GM12878 (cell line): ENCODE measurements around the gene TEDC1. TPM values are rescaled to one million over a fixed set of nuclear protein-coding genes. Genes with fewer than 3 reads are reported as not detected.

Experiments
- ATAC-seq: fragments of 200-7000 bp; cut with Tn5 transposase; 3 replicates; pipeline ENCODE4 v1.9.1; 2020; ENCODE audit warnings: mild to moderate bottlenecking, moderate library complexity
- BruUV-seq: library from RNA; stranded (reverse); fragments of 400-500 nt; replicated peaks from 2 replicates; lab custom pipeline; 2021; lab: Mats Ljungman, UMichigan
- CTCF ChIA-PET: fragments of 300-600 bp; sonication (Branson Sonifier 250); formaldehyde crosslinking; extraction: SDS; loops from one replicate; lab custom pipeline; 2021; ENCODE audit warnings: inconsistent platforms; lab: Yijun Ruan, JAX
- POLR2A ChIA-PET: fragments of 350-600 bp; formaldehyde crosslinking; extraction: SDS; loops from one replicate; lab custom pipeline; 2021; ENCODE audit warnings: inconsistent platforms; lab: Charles Lee
- RAD21 ChIA-PET: fragments of 300-600 bp; sonication (Branson Sonifier 250); formaldehyde crosslinking; loops from one replicate; lab custom pipeline; 2023; ENCODE audit warnings: antibody characterized with exemption; ENCODE audit not compliant: unreplicated experiment; lab: Charles Lee
- SMC1A ChIA-PET: fragments of 300-600 bp; sonication (Branson Sonifier 250); formaldehyde crosslinking; loops from one replicate; lab custom pipeline; 2023; ENCODE audit not compliant: unreplicated experiment, uncharacterized antibody; lab: Charles Lee
- DNase-seq: peaks from one replicate; pipeline ENCODE4 v3.0.0-alpha.2; 2011; ENCODE audit warnings: low read depth, low spot score
- FAIRE-seq: peaks from 3 replicates; lab custom pipeline; 2011; peaks lifted over from hg19 to GRCh38; lab: Jason Lieb, UNC
- H2AFZ ChIP-seq: 2 replicates; pipeline ENCODE4 v1.6.0; 2011; ENCODE audit warnings: low read depth, low read length, control low read depth; ENCODE audit not compliant: control insufficient read depth
- H3K27ac ChIP-seq: 2 replicates; pipeline ENCODE4 v1.5.1; 2011; ENCODE audit warnings: control low read depth; ENCODE audit not compliant: control insufficient read depth, insufficient read depth
- H3K27me3 ChIP-seq, 2 experiments: replicated peaks in 1 of 2; 2 replicates each; pipeline versions ENCODE4 v1.6.0 to v1.6.1; 2011; ENCODE audit warnings: low read length in 1 of 2; ENCODE audit not compliant: control insufficient read depth in 2 of 2, insufficient read depth in 2 of 2
- H3K36me3 ChIP-seq, 2 experiments: 2 replicates each; pipeline ENCODE4 v1.5.1; 2011; ENCODE audit warnings: low read length in 1 of 2; ENCODE audit not compliant: control insufficient read depth in 2 of 2, insufficient read depth in 2 of 2
- H3K4me1 ChIP-seq: 2 replicates; pipeline ENCODE4 v1.6.1; 2011; ENCODE audit warnings: mild to moderate bottlenecking, low read length, moderate library complexity, mixed read lengths; ENCODE audit not compliant: control insufficient read depth, insufficient read depth
- H3K4me2 ChIP-seq: 2 replicates; pipeline ENCODE4 v1.6.0; 2011; ENCODE audit warnings: control low read depth; ENCODE audit not compliant: control insufficient read depth, insufficient read depth
- H3K4me3 ChIP-seq: fragments of 200-600 bp; sonication (generic); 2 replicates; pipeline ENCODE4 v1.5.1; 2016
- H3K79me2 ChIP-seq: 2 replicates; pipeline ENCODE4 v1.6.0; 2011; ENCODE audit warnings: low read length; ENCODE audit not compliant: control insufficient read depth, insufficient read depth
- H3K9ac ChIP-seq: 2 replicates; pipeline ENCODE4 v1.8.0; 2011; ENCODE audit warnings: low read length, control low read depth, mixed read lengths; ENCODE audit not compliant: control insufficient read depth, insufficient read depth
- H3K9me3 ChIP-seq: replicated peaks from 3 replicates; pipeline ENCODE4 v1.5.1; 2011; ENCODE audit warnings: mild to moderate bottlenecking, low read length; ENCODE audit not compliant: control insufficient read depth, insufficient read depth
- H4K20me1 ChIP-seq: 2 replicates; pipeline ENCODE4 v1.6.0; 2011; ENCODE audit not compliant: control insufficient read depth, insufficient read depth
- BCL11A ChIP-seq: IDR thresholded peaks from 2 replicates; pipeline ENCODE4 v1.6.1; 2011; ENCODE audit warnings: low read depth, low read length
- CEBPB ChIP-seq, 2 experiments: fragments of 150-350 bp in 1 of 2; IDR thresholded peaks; 2 replicates each; pipeline ENCODE4 v1.6.1; 2012 to 2014; ENCODE audit warnings: low read depth in 2 of 2, low read length in 2 of 2, borderline replicate concordance in 1 of 2, inconsistent platforms in 1 of 2
- CUX1 ChIP-seq: IDR thresholded peaks from 2 replicates; pipeline ENCODE4 v1.6.1; 2012; ENCODE audit warnings: improper control_type of control experiment, low read depth, low read length; ENCODE audit not compliant: insufficient replicate concordance
- E2F8 ChIP-seq: fragments of 450-650 bp; IDR thresholded peaks from 2 replicates; pipeline ENCODE4 v1.6.1; 2018; ENCODE audit warnings: mild to moderate bottlenecking, low read depth, moderate library complexity; ENCODE audit not compliant: partially characterized antibody
- FOXM1 ChIP-seq: IDR thresholded peaks from 2 replicates; pipeline ENCODE4 v1.6.1; 2012; ENCODE audit warnings: low read depth, mild to moderate bottlenecking, inconsistent platforms, low read length, moderate library complexity
- KDM1A ChIP-seq: fragments of 200-600 bp; sonication (generic); IDR thresholded peaks from 2 replicates; pipeline ENCODE4 v1.6.1; 2016; ENCODE audit warnings: borderline replicate concordance
- KLF5 ChIP-seq: fragments of 450-650 bp; IDR thresholded peaks from 2 replicates; pipeline ENCODE4 v1.6.1; 2014; ENCODE audit warnings: mild to moderate bottlenecking; ENCODE audit not compliant: partially characterized antibody
- LARP7 ChIP-seq: fragments of 450-650 bp; IDR thresholded peaks from 2 replicates; pipeline ENCODE4 v1.6.1; 2017; ENCODE audit warnings: mild to moderate bottlenecking
- MEF2A ChIP-seq: IDR thresholded peaks from 2 replicates; pipeline ENCODE4 v1.6.1; 2011; ENCODE audit warnings: low read depth, mild to moderate bottlenecking, low read length, moderate library complexity; ENCODE audit not compliant: insufficient read depth
- MXI1 ChIP-seq: fragments of 150-350 bp; IDR thresholded peaks from 2 replicates; pipeline ENCODE4 v1.6.1; 2011; ENCODE audit warnings: low read depth, mild to moderate bottlenecking, inconsistent platforms, low read length, improper control_type of control experiment
- NFYA ChIP-seq: IDR thresholded peaks from 2 replicates; pipeline ENCODE4 v1.6.1; 2011; ENCODE audit warnings: low read depth, mild to moderate bottlenecking, low read length, improper control_type of control experiment, borderline replicate concordance
- RELB ChIP-seq: fragments of 450-650 bp; IDR thresholded peaks from 2 replicates; pipeline ENCODE4 v1.6.1; 2017; ENCODE audit warnings: low read depth, mild to moderate bottlenecking, moderate library complexity
- SMAD5 ChIP-seq: IDR thresholded peaks from 2 replicates; pipeline ENCODE4 v1.6.1; 2016; ENCODE audit warnings: antibody characterized with exemption, low read depth
- TCF3 ChIP-seq: IDR thresholded peaks from 2 replicates; pipeline ENCODE4 v1.6.1; 2012; ENCODE audit warnings: low read depth, mild to moderate bottlenecking, low read length, borderline replicate concordance; ENCODE audit not compliant: insufficient read depth
- WGBS: methylation state at CpG from one replicate; pipeline ENCODE4 v1.1.6; 2016; ENCODE audit warnings: low lambda C conversion rate; ENCODE audit not compliant: insufficient replicate concordance, insufficient coverage; ENCODE audit errors: missing lambda C conversion rate; 5-methylcytosine and 5-hydroxymethylcytosine counted together
- in situ Hi-C: fragments of 300-500 bp; cut with MboI; formaldehyde crosslinking; loops from 9 replicates; pipeline ENCODE4 v1.14.3; 2018; ENCODE audit warnings: mixed read lengths
- intact Hi-C: fragments of 100-400 bp; cut with micrococcal nuclease; formaldehyde crosslinking; loops from one replicate; pipeline ENCODE4 v1.14.2; 2022; ENCODE audit not compliant: unreplicated experiment
- polyA plus RNA-seq, 11 experiments: library from polyadenylated mRNA; depleted of rRNA in 4 of 11; unstranded in 6 of 11; stranded (reverse) in 5 of 11; fragments of >200 nt; fragmentation: Nextera tagmentation in 4 of 11; fragmentation: Illumina TruSeq in 1 of 11; extraction: Ambion mirVana in 4 of 11; extraction: Trizol in 1 of 11; gene quantifications; 1 replicate in 1 of 11; 2 replicates in 10 of 11; pipeline versions ENCODE4 v1.2.1 to v1.2.3, GENCODE V29; 2011 to 2016; ENCODE audit warnings: inconsistent platforms in 2 of 11, missing spikeins in 2 of 11, low read depth in 1 of 11
- total RNA-seq, 4 experiments: library from RNA; depleted of rRNA in 3 of 4; stranded (reverse); fragments of >200 nt in 3 of 4; fragmentation: Illumina TruSeq in 1 of 4; extraction: Trizol in 1 of 4; gene quantifications; 2 replicates each; pipeline versions ENCODE4 v1.2.1 to v1.2.3, GENCODE V29; 2013 to 2021

The TEDC1 gene
- total and polyA plus RNA-seq, 10 of the 15 experiments (the other 5 are each of a cell fraction or from before 2014, with no cell fraction given), result 0.19 to 34.2 (median 14.5) TPM

GRCh38 chr14:105498430-105499255 lies 7.6 kb downstream of the TEDC1 start:
- H3K9me3 ChIP-seq, result no peaks in the 10 kb centered on the region
- H3K4me1 ChIP-seq, result no peaks in the 10 kb centered on the region
- in situ Hi-C loops, result no loop called here
- SMC1A ChIA-PET, result no interaction called here
- POLR2A ChIA-PET, result no interaction called here
- H2AFZ ChIP-seq, result no peak overlapping the region
- H3K9ac ChIP-seq, result no peak overlapping the region
- no peaks in the 10 kb centered on the region for H3K79me2 ChIP-seq
- H3K27me3 ChIP-seq, result no peaks in the 10 kb centered on the region
- no peak for DNase-seq
- CTCF ChIA-PET, result no interaction called here
- no peak for FAIRE-seq
- no peak overlapping the region for H3K4me2 ChIP-seq
- no peaks in the 10 kb centered on the region for H4K20me1 ChIP-seq
- no peak overlapping the region for H3K27ac ChIP-seq
- RAD21 ChIA-PET, result no interaction called here
- ATAC-seq, result no peak
- H3K4me3 ChIP-seq, result no peak overlapping the region
- H3K36me3 ChIP-seq, result no peaks in the 10 kb centered on the region; a peak in 1 of 4 replicates
- intact Hi-C loops, result no loop called here
- WGBS, result 88% methylated on average over 34 of the region's 36 CpGs
- no TSS peak for BruUV-seq
- TF ChIP-seq FOXM1, result no peak
- TF ChIP-seq E2F8, result no peak
- no peak for TF ChIP-seq KLF5
- TF ChIP-seq BCL11A, result no peak
- no peak for TF ChIP-seq SMAD5
- TF ChIP-seq CUX1, result no peak
- no peak for TF ChIP-seq LARP7
- no peak for TF ChIP-seq MXI1
- no peak for TF ChIP-seq KDM1A
- TF ChIP-seq RELB, result no peak
- TF ChIP-seq TCF3, result no peak
- TF ChIP-seq CEBPB (IDR thresholded peaks at IDR 0.05; ENCODE audit: borderline replicate concordance in 1 of 2, low read depth in 2 of 2, low read length in 2 of 2), result no peak
- TF ChIP-seq NFYA, result no peak
- no peak for TF ChIP-seq MEF2A
